Measurements from ENCODE around the gene SF3A1.

- TF ChIP-seq POLR2AphosphoS5 (IDR thresholded peaks at IDR 0.05; ENCODE audit: low read depth, low read length) (no peak), POLR2A (IDR thresholded peaks at IDR 0.05; ENCODE audit: control extremely low read depth in 1 of 2, low read depth in 2 of 2, low read length in 2 of 2) (no peak), SIN3A (conservative IDR thresholded peaks at IDR 0.05 in 1 of 2, IDR thresholded peaks at IDR 0.05 in 1 of 2; ENCODE audit: low read depth in 1 of 2, low read length in 2 of 2) (no peak), EP300 (IDR thresholded peaks at IDR 0.05; ENCODE audit: borderline replicate concordance in 1 of 2, low read depth in 2 of 2, low read length in 2 of 2) (no peak), CEBPB (IDR thresholded peaks at IDR 0.05; ENCODE audit: low read depth, low read length) (no peak), YY1 (IDR thresholded peaks at IDR 0.05; ENCODE audit: low read depth, low read length) (no peak)
These were observed 40.6 kb downstream of the SF3A1 start for GRCh38 chr22:30315962-30316576.
